Activated CD8-positive, alpha-beta memory T cell treated with anti-CD3 and anti-CD28 coated beads for 4 hours (primary cell): ENCODE data around the gene IL1R2.

ENCODE experiments used
- DNase-seq, 2 donors: peaks; one replicate each; pipeline ENCODE4 v3.0.0-alpha.2; 2020; ENCODE audit warnings: low read depth in 2 of 2

Gene IL1R2

GRCh38 chr2:101991721-101992145 lies at the start of gene IL1R2:
TSS of gene IL1R2 (plus strand) at chr2:101991960. CDS start at chr2:102008576, 16,616 bp downstream.
- no peak for DNase-seq

DNA sequence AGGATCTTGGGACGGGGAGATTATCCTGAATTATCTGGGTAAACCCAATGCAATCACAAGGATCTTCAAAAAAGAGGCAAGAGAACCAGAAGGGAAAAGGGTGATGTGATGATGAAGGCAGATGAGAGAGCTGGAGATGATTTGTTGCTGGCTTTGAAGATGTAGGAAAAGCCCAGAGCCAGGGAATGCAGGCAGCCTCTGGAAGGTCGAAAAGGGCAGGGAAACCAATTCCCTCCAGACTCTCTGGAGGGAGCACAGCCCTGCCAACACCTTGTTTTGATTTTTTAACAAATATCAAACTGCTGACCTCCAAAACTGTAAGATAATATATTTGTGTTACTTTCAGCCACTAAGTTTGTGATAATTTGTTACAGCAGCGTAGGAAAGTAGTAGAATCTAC lies 48.9 kb upstream of the IL1R2 start:
- no peak for DNase-seq

- no peak for DNase-seq
Measured at GRCh38 chr2:101946372-101947039, 45.3 kb upstream of the IL1R2 start.

- no peak for DNase-seq
Measured at GRCh38 chr2:101947374-101947773, 44.4 kb upstream of the IL1R2 start.

DNA sequence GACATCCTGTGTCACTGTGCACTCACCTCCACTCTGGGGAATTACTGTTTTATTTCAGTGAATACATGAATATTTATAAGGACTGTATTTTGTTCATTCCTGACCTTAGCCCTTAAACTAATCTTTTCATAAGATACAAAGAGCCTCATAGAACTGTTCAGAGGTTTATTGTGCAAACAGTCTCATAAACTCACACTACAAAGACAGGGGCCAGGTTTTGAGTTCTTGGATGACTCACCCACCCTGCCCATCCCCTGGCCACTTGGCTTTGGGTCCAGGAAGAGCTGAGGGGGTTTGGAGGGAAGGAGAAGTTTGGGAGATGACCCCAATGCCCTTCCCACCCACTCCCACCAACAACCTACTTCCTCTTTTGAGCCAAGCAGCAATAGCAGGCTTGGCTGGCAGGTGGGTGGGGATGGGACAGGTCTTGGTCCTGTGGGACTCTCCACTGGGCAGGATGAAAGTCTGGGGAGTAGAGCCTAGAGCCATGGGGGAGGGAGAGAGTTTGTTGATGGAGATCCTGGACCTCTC lies 43.1 kb upstream of the IL1R2 start:
- no peak for DNase-seq

GRCh38 chr2:101949304-101949703 lies 42.5 kb upstream of the IL1R2 start:
- no peak for DNase-seq

- DNase-seq: no peak
Measured at GRCh38 chr2:101951296-101951695, 40.5 kb upstream of the IL1R2 start.

DNA sequence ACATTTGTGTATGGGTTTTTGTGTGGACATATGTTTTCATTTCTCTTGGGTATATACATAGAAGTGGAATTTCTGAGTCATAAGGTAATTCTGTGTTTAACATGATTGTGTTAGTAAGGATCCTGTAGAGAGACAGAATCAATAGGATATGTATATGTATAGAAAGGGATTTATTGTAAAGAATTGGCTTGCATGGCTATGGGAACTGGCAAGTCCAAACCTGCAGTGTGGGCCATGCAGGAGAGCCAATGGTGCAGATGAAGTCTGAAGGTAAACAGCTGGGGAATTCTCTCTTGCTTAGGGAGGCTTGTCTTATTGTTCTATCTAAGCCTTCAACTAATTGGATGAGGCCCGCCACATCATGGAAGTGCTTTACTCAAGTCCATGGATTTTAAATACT lies 39.2 kb upstream of the IL1R2 start:
- no peak for DNase-seq

DNA sequence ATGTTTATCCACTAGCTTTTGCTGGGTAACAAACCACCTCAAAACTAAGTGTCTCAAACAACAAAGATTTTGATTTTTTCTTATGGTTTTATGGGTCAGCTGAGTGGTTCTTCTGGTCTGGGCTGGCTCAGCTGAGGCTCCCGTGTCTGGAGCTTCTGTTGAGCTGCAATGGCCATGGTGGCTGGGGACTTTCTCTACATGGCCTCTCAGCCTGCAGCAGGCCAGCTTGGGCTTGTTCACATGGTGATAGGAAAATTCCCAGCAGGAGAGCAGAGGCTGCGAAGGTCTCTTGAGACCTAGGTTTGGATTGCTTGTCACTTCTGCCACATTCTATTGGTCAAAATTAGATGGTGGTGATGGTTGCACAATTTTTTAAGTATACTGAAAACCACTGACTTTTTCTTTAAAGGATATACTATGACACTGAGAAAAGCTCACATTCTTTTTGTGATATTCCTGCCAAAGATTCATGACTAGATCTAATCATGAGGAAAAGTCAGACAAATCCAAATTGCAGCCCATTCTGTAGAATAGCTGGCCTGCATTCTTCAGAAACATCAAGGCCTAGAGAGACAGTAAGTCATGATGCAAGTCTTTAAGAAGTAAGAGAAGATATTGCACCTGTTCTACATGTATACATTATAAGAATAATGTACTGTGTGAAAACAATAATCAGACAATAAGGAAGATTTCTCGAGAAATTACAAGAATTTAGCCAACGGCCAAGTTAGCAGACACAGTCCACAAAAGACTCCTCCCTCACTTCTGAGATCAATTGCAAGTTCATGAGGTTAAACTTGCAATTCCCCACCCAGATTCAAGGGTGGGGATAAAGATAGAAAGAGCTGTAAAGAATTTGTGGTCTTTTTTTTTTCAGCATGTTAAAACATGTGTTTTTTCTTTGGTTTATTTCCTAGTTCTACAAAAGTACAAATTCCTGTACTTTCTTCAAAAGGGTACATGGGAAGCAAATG lies 35.0 kb upstream of the IL1R2 start:
- DNase-seq: no peak

DNA sequence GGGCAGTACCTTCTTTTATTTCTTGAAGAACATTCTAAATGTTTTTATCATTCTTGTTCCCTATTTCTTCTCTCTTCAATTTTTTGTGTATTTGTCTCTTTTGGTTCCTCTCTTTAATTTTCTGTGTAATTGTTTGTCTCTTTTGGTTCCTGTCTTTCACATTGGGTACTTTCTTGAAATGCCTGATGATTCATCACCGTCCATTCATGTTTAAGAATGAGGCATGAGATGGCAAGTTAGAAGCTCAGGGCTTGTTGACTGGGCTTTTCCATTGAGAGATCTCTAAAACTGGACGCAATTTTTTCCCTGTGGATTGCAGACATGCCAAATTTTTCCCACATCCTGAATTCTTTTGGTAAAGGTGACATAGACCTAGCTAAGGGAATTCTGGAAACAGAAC lies 33.7 kb upstream of the IL1R2 start:
- DNase-seq: no peak

DNA sequence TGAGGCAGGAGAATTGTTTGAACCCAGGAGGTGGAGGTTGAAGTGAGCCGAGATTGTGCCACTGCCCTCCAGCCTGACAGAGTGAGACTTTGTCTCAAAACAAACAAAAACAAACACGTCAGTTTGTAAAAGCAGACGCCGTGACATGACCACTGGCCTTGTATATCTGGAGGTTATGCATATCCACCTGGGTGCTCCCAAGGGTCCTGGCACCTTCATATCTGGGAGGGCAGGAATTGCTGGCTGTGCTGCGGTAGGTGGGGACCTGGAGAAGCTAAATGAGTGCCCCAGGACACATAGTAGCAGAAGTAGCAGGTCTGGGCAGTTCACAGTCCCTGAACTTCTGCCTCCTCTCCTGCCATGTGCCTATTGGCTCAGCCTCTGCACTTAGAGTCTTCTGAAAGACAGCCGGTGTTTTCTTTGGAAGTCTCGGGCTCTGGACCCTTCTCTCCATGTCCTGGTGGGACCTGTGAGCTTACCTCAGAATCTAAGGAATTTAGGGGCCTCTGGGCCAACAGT lies 30.9 kb upstream of the IL1R2 start:
- no peak for DNase-seq

DNA sequence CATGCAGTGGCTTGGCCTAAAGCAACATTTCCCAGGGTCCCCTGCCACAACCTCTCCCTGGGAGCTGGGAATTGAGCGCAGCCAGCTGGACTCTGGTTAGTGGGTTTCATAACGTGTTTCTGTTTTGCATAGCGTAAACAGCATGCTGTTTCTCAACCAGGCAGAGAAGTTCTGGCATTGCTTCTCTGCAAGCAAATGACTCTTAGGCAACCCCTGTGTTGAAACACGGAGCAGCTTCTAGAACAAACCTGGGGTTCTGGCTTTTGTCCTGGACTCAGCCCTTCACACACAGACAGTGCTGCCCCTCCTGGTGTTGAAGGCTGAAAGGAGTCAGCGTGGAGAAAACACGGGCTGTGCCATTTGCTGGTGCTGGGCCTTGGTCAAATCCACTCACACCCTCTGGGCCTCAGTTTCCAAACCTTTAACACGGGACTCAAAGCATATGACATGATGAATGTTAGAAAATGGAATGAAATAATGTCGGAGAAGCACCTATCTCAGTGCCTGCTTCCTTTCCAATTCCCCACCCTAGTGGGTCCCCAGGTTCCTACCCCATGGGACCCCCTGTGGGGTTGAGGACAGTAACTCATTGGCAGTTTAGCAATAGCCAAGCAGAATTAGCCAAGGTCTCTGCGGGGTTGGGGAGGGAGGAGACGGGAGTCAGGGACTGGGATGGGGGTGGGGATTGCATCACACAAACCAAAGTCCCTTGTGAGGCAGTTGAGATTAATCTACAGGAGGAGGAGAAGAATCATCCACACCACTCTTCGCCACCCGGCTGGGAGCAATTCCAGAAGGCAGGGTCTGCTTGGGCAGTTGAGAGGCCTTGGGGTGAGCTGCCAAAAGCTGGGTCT lies 30.2 kb upstream of the IL1R2 start:
- no peak for DNase-seq

DNA sequence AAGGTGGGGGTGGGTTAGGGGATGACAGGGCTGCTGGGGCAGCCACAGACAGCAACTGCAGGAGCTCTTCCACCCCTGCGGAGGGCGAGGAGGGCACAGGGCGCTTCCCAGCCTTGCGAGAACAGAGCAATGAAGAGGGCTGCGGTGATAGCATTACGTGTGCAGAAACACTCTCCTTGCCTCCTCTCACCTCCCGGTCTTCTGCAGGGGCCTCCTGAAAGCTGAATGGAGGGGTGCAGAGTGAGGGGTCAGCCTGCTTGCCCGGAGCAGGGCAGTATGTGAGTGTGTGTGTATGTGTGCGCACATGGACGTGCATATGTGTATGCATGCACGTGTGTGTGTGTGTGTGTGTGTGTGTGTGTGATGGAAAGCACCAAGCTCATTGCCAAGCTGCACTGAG lies 29.5 kb upstream of the IL1R2 start:
- DNase-seq: no peak

DNA sequence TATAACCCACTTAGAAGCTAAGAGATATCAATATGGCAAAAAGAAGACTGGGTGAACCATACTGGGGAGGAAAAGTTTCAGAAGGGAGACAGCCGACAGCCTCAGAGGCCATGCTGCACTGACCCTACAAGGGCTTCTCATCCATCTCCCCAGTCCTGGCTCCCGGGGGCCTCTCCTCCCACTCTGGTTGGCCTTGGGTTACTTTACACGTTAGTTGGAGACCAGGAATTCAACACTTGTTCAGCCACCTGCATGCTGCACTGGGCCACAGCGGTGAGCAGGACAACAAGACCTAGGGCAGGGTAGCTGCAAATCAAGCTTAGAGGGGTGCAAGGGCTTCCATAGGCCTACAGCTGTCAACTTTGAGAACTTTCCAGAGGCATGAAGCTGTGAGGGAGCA lies 28.6 kb upstream of the IL1R2 start:
- DNase-seq: no peak

DNA sequence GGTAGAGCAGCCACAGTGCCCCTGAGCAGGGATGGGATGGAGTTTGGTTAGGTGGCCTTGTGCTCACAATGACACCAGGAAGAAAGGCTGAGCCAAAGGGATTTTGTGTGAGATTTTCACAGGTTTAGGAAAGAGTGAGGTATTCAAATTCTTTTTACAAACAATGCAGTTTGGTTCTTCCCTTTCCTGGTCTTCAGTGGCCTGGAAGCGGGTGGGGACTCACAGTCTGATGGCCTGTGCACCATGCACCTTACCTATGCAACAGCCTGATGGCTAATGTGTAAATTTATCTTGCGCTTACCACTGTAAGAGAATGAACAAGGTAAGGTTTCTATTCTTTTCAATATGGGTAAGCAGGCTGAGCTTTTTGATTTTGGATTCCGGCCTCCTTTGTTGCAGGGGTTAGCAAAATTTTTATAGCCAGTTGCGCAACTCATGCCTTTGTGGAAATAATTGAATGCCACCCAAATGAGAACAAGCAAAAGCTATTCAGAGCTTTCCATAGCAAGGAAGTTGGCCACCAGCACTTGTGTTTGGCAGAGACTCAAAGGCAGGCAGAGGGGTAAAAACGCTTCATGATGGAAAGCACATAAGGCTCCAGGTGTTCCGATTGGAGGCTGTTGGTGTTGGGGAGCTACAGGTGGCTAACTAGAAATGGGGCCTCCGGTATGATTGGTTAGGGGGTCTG lies 23.8 kb upstream of the IL1R2 start:
- no peak for DNase-seq

DNA sequence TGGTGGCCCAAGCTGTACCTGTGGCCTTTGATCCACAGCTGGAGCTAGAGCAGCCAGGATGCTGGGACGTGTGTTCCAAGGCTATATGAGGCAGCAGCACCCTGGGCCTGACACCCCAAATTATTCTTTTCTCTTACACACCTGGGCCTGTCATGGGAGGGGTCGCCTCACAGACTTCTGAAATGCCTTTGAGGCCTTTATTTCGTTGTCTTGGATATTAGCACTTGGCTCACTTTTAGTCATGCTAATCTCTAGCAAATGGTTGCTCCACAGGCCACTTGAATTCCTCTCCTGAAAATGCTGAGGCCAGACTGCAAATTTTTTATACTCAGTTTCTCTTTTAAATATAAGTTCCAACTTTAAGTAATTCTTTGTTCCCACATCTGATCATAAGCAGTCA lies 22.0 kb upstream of the IL1R2 start:
- DNase-seq: no peak

- DNase-seq: no peak
Measured at GRCh38 chr2:101970901-101971300, 20.9 kb upstream of the IL1R2 start.

DNA sequence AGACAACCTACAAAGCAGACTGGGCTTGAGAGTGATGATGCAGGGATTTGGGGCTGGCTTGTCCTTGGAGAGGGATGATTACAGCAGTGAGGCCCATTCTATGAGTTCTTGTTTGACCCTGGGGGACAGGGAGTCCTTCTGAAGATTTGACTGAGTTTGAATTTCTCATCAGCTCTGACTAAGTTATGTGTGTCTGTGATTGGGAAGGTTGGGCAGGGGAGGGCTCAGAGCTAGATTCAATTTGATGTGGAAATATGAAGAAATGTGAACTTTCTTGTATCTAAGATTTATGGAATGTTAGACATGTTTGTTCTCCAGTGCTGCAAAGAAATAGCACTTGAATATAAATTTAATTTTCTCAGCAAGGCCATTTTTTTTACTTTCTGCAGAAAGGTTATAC lies 19.9 kb upstream of the IL1R2 start:
- no peak for DNase-seq

GRCh38 chr2:101972621-101973434 lies 18.9 kb upstream of the IL1R2 start:
- no peak for DNase-seq

- DNase-seq: no peak
Measured at GRCh38 chr2:101974663-101975062, 17.1 kb upstream of the IL1R2 start.
